Pulmonary artery endothelial cell (primary cell): ENCODE results near the gene SMIM43. TPM values are rescaled to one million over a fixed set of nuclear protein-coding genes. Genes with fewer than 3 reads are reported as not detected.

ENCODE experiments used
- total RNA-seq: library from RNA; depleted of rRNA; stranded (reverse); fragments of >200 nt; gene quantifications from 2 replicates; pipeline ENCODE4 v1.2.3, GENCODE V29; 2014

Gene SMIM43
- total RNA-seq, 1 donor from 2014 or later: 0.26 TPM

Other genes with a start within 250 kb of the SMIM43 start
- gene ANXA5, start 68.2 kb downstream of the SMIM43 start, total RNA-seq: 414 and 465 TPM in 2 replicates
- gene EXOSC9, start 36.2 kb upstream of the SMIM43 start, total RNA-seq: 42.9 and 43.9 TPM in 2 replicates
- 56.1 and 110 TPM in 2 replicates for gene CCNA2, start 58.7 kb upstream of the SMIM43 start, total RNA-seq
- 19.2 and 20.4 TPM in 2 replicates for gene BBS7, start 105.3 kb upstream of the SMIM43 start, total RNA-seq
- 0.07 and 0.20 TPM in 2 replicates for gene TRPC3, start 186.9 kb upstream of the SMIM43 start, total RNA-seq